ENCODE measurements around the gene MTMR10. TPM values are rescaled to one million over a fixed set of nuclear protein-coding genes. Genes with fewer than 3 reads are reported as not detected.

Gene MTMR10
- total RNA-seq, 1 donor from 2014 or later = 29.2 TPM

- DNase-seq (ENCODE audit: extremely low spot score in 2 of 2) = no peak
- intact Hi-C loops (cut with DNase I) = no loop called here
- Histone ChIP-seq H3K27me3 (no peaks in the 10 kb centered on the region), H3K27ac (peak overlapping the region; percentile 96), H3K4me3 (peak overlapping the region; percentile 91 to 99), H3K9me3 (no peaks in the 10 kb centered on the region), H3K4me1 (peaks cover 47% of the 10 kb centered on the region), H3K36me3 (peaks cover 0 to 8% of the 10 kb centered on the region in 2 donors)
- TF ChIP-seq POLR2AphosphoS5 (IDR thresholded peaks at IDR 0.05; ENCODE audit: insufficient read depth in 1 of 2, low read depth in 1 of 2) (no peak), CTCF (IDR thresholded peaks at IDR 0.05) (no peak), POLR2A (IDR thresholded peaks at IDR 0.05) (no peak)
Observed at GRCh38 chr15:30990446-30991254, 778 bp downstream of the MTMR10 start.

GRCh38 chr15:30990036-30990435 is 1.4 kb downstream of the MTMR10 start:
- intact Hi-C loops (cut with DNase I) = no loop called here
- Histone ChIP-seq H3K9me3 (no peaks in the 10 kb centered on the region), H3K27ac (peak overlapping the region; percentile 96), H3K4me3 (peak overlapping the region; percentile 91 to 99), H3K36me3 (peaks cover 0 to 8% of the 10 kb centered on the region in 2 donors), H3K27me3 (no peaks in the 10 kb centered on the region), H3K4me1 (peaks cover 53% of the 10 kb centered on the region)
- DNase-seq (ENCODE audit: extremely low spot score in 2 of 2) = no peak
- TF ChIP-seq POLR2AphosphoS5 (IDR thresholded peaks at IDR 0.05; ENCODE audit: insufficient read depth in 1 of 2, low read depth in 1 of 2) (no peak), CTCF (IDR thresholded peaks at IDR 0.05) (no peak), POLR2A (IDR thresholded peaks at IDR 0.05) (no peak)

GRCh38 chr15:30985081-30985531 is 6.3 kb downstream of the MTMR10 start:
- Histone ChIP-seq H3K27ac (peak overlapping the region; percentile 7), H3K4me1 (peaks cover 86% of the 10 kb centered on the region), H3K36me3 (peaks cover 0 to 8% of the 10 kb centered on the region in 2 donors), H3K9me3 (no peaks in the 10 kb centered on the region), H3K27me3 (no peaks in the 10 kb centered on the region), H3K4me3 (peak overlapping the region; percentile 1 to 14)
- TF ChIP-seq POLR2A (IDR thresholded peaks at IDR 0.05) (no peak), POLR2AphosphoS5 (IDR thresholded peaks at IDR 0.05; ENCODE audit: insufficient read depth in 1 of 2, low read depth in 1 of 2) (no peak), CTCF (IDR thresholded peaks at IDR 0.05) (no peak)
- intact Hi-C loops (cut with DNase I) = no loop called here
- no peak for DNase-seq (ENCODE audit: extremely low spot score in 2 of 2)

- Histone ChIP-seq H3K27ac (peak overlapping the region; percentile 6), H3K27me3 (no peaks in the 10 kb centered on the region), H3K36me3 (peaks cover 0 to 8% of the 10 kb centered on the region in 2 donors), H3K9me3 (no peaks in the 10 kb centered on the region), H3K4me1 (peaks cover 85% of the 10 kb centered on the region), H3K4me3 (peak overlapping the region; percentile 1 to 14)
- TF ChIP-seq POLR2AphosphoS5 (IDR thresholded peaks at IDR 0.05; ENCODE audit: insufficient read depth in 1 of 2, low read depth in 1 of 2) = no peak
- no peak for TF ChIP-seq CTCF (IDR thresholded peaks at IDR 0.05)
- no peak for TF ChIP-seq POLR2A (IDR thresholded peaks at IDR 0.05)
- DNase-seq (ENCODE audit: extremely low spot score in 2 of 2) = no peak
- intact Hi-C loops (cut with DNase I) = no loop called here
Observed at GRCh38 chr15:30984542-30984941, 6.9 kb downstream of the MTMR10 start.

GRCh38 chr15:30984118-30984517 is 7.3 kb downstream of the MTMR10 start:
- peaks cover 81% of the 10 kb centered on the region for H3K4me1 ChIP-seq

More at GRCh38 chr15:30984118-30984517, 7.3 kb downstream of the MTMR10 start:
- DNase-seq (ENCODE audit: extremely low spot score in 2 of 2) = no peak
- Histone ChIP-seq H3K4me3 (no peak overlapping the region), H3K9me3 (no peaks in the 10 kb centered on the region), H3K27me3 (no peaks in the 10 kb centered on the region), H3K27ac (peak overlapping the region; percentile 6), H3K36me3 (peaks cover 0 to 8% of the 10 kb centered on the region in 2 donors)
- no peak for TF ChIP-seq POLR2A (IDR thresholded peaks at IDR 0.05)
- TF ChIP-seq POLR2AphosphoS5 (IDR thresholded peaks at IDR 0.05; ENCODE audit: insufficient read depth in 1 of 2, low read depth in 1 of 2) = no peak
- no peak for TF ChIP-seq CTCF (IDR thresholded peaks at IDR 0.05)
- intact Hi-C loops (cut with DNase I) = no loop called here

Measured in vagina (tissue), 2 donors.